ENCODE measurements around the gene DMD. TPM values are rescaled to one million over a fixed set of nuclear protein-coding genes. Genes with fewer than 3 reads are reported as not detected.

Gene DMD
- total and polyA plus RNA-seq, 2 donors from 2014 or later: 4.2 to 17.9 TPM

GRCh38 chrX:31302573-31303075 is 1908.7 kb downstream of the DMD start:
- Histone ChIP-seq H3K9me3 (ENCODE audit: control insufficient read depth in 2 of 3, insufficient read depth in 1 of 3, low read length in 3 of 3) (no peaks in the 10 kb centered on the region), H3K27ac (ENCODE audit: low read depth in 2 of 2, low read length in 2 of 2) (no peak overlapping the region), H3K9ac (ENCODE audit: low read length in 3 of 3) (no peak overlapping the region), H3K36me3 (ENCODE audit: control insufficient read depth in 2 of 3, insufficient read depth in 3 of 3, low read length in 3 of 3) (no peaks in the 10 kb centered on the region), H3K4me3 (ENCODE audit: low read length in 3 of 3) (no peak overlapping the region), H3K27me3 (ENCODE audit: control insufficient read depth, insufficient read depth, low read length) (no peaks in the 10 kb centered on the region), H3K4me1 (ENCODE audit: control insufficient read depth in 2 of 3, insufficient read depth in 2 of 3, low read depth in 1 of 3, low read length in 3 of 3) (no peaks in the 10 kb centered on the region)
- FAIRE-seq: peak; percentile 74
- DNase-seq: no peak
- intact Hi-C loops (cut with DNase I): no loop called here
- no peak for TF ChIP-seq CTCF (IDR thresholded peaks at IDR 0.05; ENCODE audit: borderline replicate concordance, extremely low read depth, insufficient read depth)

- FAIRE-seq (no peak), DNase-seq (no peak)
- Histone ChIP-seq H3K4me1 (ENCODE audit: control insufficient read depth in 2 of 3, insufficient read depth in 2 of 3, low read depth in 1 of 3, low read length in 3 of 3) (no peaks in the 10 kb centered on the region), H3K27me3 (ENCODE audit: control insufficient read depth, insufficient read depth, low read length) (no peaks in the 10 kb centered on the region), H3K9me3 (ENCODE audit: control insufficient read depth in 2 of 3, insufficient read depth in 1 of 3, low read length in 3 of 3) (no peaks in the 10 kb centered on the region), H3K9ac (ENCODE audit: low read length in 3 of 3) (no peak overlapping the region), H3K4me3 (ENCODE audit: low read length in 3 of 3) (no peak overlapping the region), H3K36me3 (ENCODE audit: control insufficient read depth in 2 of 3, insufficient read depth in 3 of 3, low read length in 3 of 3) (no peaks in the 10 kb centered on the region), H3K27ac (ENCODE audit: low read depth in 2 of 2, low read length in 2 of 2) (no peak overlapping the region)
- TF ChIP-seq CTCF (IDR thresholded peaks at IDR 0.05; ENCODE audit: borderline replicate concordance, extremely low read depth, insufficient read depth): no peak
- intact Hi-C loops (cut with DNase I): no loop called here
These were observed 1909.4 kb downstream of the DMD start for GRCh38 chrX:31301941-31302340.

GRCh38 chrX:31301203-31301602 is 1910.1 kb downstream of the DMD start:
- intact Hi-C loops (cut with DNase I): no loop called here

More at GRCh38 chrX:31301203-31301602, 1910.1 kb downstream of the DMD start:
- Histone ChIP-seq H3K27ac (ENCODE audit: low read depth in 2 of 2, low read length in 2 of 2) (no peak overlapping the region), H3K36me3 (ENCODE audit: control insufficient read depth in 2 of 3, insufficient read depth in 3 of 3, low read length in 3 of 3) (no peaks in the 10 kb centered on the region), H3K4me1 (ENCODE audit: control insufficient read depth in 2 of 3, insufficient read depth in 2 of 3, low read depth in 1 of 3, low read length in 3 of 3) (no peaks in the 10 kb centered on the region), H3K27me3 (ENCODE audit: control insufficient read depth, insufficient read depth, low read length) (no peaks in the 10 kb centered on the region), H3K4me3 (ENCODE audit: low read length in 3 of 3) (no peak overlapping the region), H3K9ac (ENCODE audit: low read length in 3 of 3) (no peak overlapping the region), H3K9me3 (ENCODE audit: control insufficient read depth in 2 of 3, insufficient read depth in 1 of 3, low read length in 3 of 3) (no peaks in the 10 kb centered on the region)
- no peak for TF ChIP-seq CTCF (IDR thresholded peaks at IDR 0.05; ENCODE audit: borderline replicate concordance, extremely low read depth, insufficient read depth)
- DNase-seq (no peak), FAIRE-seq (no peak)

All from kidney (tissue), 14 donors.